ENCODE data around the gene RAB3GAP2.
"Not testable (repeated sequence)": the region's sequence is repeated elsewhere in the genome, so short reads cannot be mapped to it uniquely, and the experiment has no call there.

The RAB3GAP2 gene

GRCh38 chr1:220236278-220236677 lies 36.0 kb downstream of the RAB3GAP2 start:
- DNase-seq, result not testable (repeated sequence)

- no peak for DNase-seq
These were observed 36.8 kb downstream of the RAB3GAP2 start for GRCh38 chr1:220235462-220235861.

- no peak for DNase-seq
These were observed 38.3 kb downstream of the RAB3GAP2 start for GRCh38 chr1:220233927-220234326.

GRCh38 chr1:220229771-220230170 lies 42.5 kb downstream of the RAB3GAP2 start:
- no peak for DNase-seq

- DNase-seq, result no peak
These were observed 44.9 kb downstream of the RAB3GAP2 start for GRCh38 chr1:220227393-220227792.

GRCh38 chr1:220226752-220227151 lies 45.5 kb downstream of the RAB3GAP2 start:
- no peak for DNase-seq

- no peak for DNase-seq
These were observed 46.3 kb downstream of the RAB3GAP2 start for GRCh38 chr1:220225957-220226356.

- no peak for DNase-seq
These were observed 47.6 kb downstream of the RAB3GAP2 start for GRCh38 chr1:220224611-220225124.

GRCh38 chr1:220224033-220224432 lies 48.2 kb downstream of the RAB3GAP2 start:
- DNase-seq, result no peak

GRCh38 chr1:220222939-220223338 lies 49.3 kb downstream of the RAB3GAP2 start:
- DNase-seq, result no peak

- DNase-seq, result no peak
These were observed 50.6 kb downstream of the RAB3GAP2 start for GRCh38 chr1:220221670-220222069.

GRCh38 chr1:220221269-220221668 lies 51.0 kb downstream of the RAB3GAP2 start:
- no peak for DNase-seq

GRCh38 chr1:220220699-220221040 lies 51.6 kb downstream of the RAB3GAP2 start:
- not testable (repeated sequence) for DNase-seq

GRCh38 chr1:220219865-220220698 lies 52.2 kb downstream of the RAB3GAP2 start:
- DNase-seq, result no peak

- DNase-seq, result no peak
These were observed 53.2 kb downstream of the RAB3GAP2 start for GRCh38 chr1:220219136-220219442.

GRCh38 chr1:220218397-220219135 lies 53.7 kb downstream of the RAB3GAP2 start:
- peak; percentile 12 for DNase-seq

- DNase-seq, result no peak
These were observed 54.8 kb downstream of the RAB3GAP2 start for GRCh38 chr1:220217383-220217988.

GRCh38 chr1:220213382-220213983 lies 58.8 kb downstream of the RAB3GAP2 start:
- no peak for DNase-seq

GRCh38 chr1:220207411-220207810 lies 64.8 kb downstream of the RAB3GAP2 start:
- DNase-seq, result no peak

- not testable (repeated sequence) for DNase-seq
These were observed 67.5 kb downstream of the RAB3GAP2 start for GRCh38 chr1:220204758-220205157.

- no peak for DNase-seq
These were observed 68.4 kb downstream of the RAB3GAP2 start for GRCh38 chr1:220203816-220204215.

GRCh38 chr1:220198186-220199005 lies 73.9 kb downstream of the RAB3GAP2 start:
- no peak for DNase-seq

All from DMS 273 treated with DMSO at 0.1 percent for 48 hours (cell line).